Right lobe of liver (tissue), 4 donors: ENCODE results near the gene KDM4B.

Source experiments
- CTCF ChIP-seq, 4 donors: fragments of 200-600 bp in 3 of 4; fragments of 450-650 bp in 1 of 4; IDR thresholded peaks; one replicate each; pipeline versions ENCODE4 v1.5.1 to v1.8.0; 2016 to 2022; ENCODE audit warnings: antibody characterized with exemption in 4 of 4, mild to moderate bottlenecking in 2 of 4
- POLR2A ChIP-seq: fragments of 450-650 bp; IDR thresholded peaks from one replicate; pipeline ENCODE4 v1.6.1; 2017; ENCODE audit warnings: antibody characterized with exemption, mild to moderate bottlenecking
- donor health status: DM: no; HTN: no; CAD: no.
- donor health status: DM: no; HTN: no; CAD: no.
- donor health status: DM: no; HTN: yes; CAD: no.

GRCh38 chr19:4985551-4985991 is 16.7 kb downstream of the KDM4B start:
- no peak for TF ChIP-seq CTCF (IDR thresholded peaks at IDR 0.05)
- no peak for TF ChIP-seq POLR2A
